Measurements from ENCODE around the gene GPC5.

DNA sequence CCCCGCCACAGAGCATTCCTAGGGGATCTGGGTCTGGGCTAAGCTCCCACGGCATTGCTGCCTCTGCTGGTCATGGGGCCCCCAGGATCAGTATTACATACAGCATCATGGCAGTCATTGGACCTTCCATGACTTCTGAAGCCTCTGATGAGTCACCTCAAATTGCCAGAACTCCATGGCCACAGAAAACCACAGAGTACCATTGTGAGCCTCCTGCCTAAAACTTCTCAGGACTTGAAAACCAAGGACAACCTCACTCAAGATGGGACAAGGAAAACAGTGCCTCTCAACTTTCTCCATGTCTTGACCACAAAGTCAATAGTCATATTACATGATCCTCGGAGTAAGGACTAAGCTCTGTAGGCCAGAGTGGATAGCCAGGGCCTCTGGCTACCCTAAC is 306.0 kb downstream of the GPC5 start:
- no peak for TF ChIP-seq POLR2A (IDR thresholded peaks at IDR 0.05)
- TF ChIP-seq, protein P1, sequence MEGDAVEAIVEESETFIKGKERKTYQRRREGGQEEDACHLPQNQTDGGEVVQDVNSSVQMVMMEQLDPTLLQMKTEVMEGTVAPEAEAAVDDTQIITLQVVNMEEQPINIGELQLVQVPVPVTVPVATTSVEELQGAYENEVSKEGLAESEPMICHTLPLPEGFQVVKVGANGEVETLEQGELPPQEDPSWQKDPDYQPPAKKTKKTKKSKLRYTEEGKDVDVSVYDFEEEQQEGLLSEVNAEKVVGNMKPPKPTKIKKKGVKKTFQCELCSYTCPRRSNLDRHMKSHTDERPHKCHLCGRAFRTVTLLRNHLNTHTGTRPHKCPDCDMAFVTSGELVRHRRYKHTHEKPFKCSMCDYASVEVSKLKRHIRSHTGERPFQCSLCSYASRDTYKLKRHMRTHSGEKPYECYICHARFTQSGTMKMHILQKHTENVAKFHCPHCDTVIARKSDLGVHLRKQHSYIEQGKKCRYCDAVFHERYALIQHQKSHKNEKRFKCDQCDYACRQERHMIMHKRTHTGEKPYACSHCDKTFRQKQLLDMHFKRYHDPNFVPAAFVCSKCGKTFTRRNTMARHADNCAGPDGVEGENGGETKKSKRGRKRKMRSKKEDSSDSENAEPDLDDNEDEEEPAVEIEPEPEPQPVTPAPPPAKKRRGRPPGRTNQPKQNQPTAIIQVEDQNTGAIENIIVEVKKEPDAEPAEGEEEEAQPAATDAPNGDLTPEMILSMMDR (IDR thresholded peaks at IDR 0.05): no peak

Data from uterus (tissue), 2 donors.